KMS-11 (cell line): ENCODE measurements around the gene IGLL5.

ENCODE experiments used
- H2AFZ ChIP-seq: fragments of 200-600 bp; sonication (generic); 2 replicates; pipeline ENCODE4 v1.6.1; 2016; ENCODE audit warnings: antibody characterized with exemption, mixed run types, low read depth
- H3K27ac ChIP-seq: fragments of 200-600 bp; sonication (generic); 2 replicates; pipeline ENCODE4 v1.6.1; 2016; ENCODE audit warnings: mild to moderate bottlenecking, mixed run types
- H3K27me3 ChIP-seq: fragments of 200-600 bp; sonication (generic); 2 replicates; pipeline ENCODE4 v1.6.1; 2017; ENCODE audit warnings: mild to moderate bottlenecking, low read depth, mixed run types, moderate library complexity; ENCODE audit not compliant: insufficient read depth
- H3K36me3 ChIP-seq: fragments of 200-600 bp; sonication (generic); 2 replicates; pipeline ENCODE4 v1.6.1; 2017; ENCODE audit warnings: mild to moderate bottlenecking, mixed run types; ENCODE audit not compliant: insufficient read depth
- H3K4me1 ChIP-seq: fragments of 200-600 bp; sonication (generic); 2 replicates; pipeline ENCODE4 v1.6.1; 2016; ENCODE audit warnings: mild to moderate bottlenecking, low read depth, mixed run types; ENCODE audit not compliant: poor library complexity, severe bottlenecking
- H3K4me2 ChIP-seq: fragments of 200-600 bp; sonication (generic); 2 replicates; pipeline ENCODE4 v1.7.0; 2016; ENCODE audit warnings: mild to moderate bottlenecking, mixed run types
- H3K4me3 ChIP-seq: fragments of 200-600 bp; sonication (generic); IDR thresholded peaks from 2 replicates; pipeline ENCODE4 v1.6.1; 2017; ENCODE audit warnings: low read depth, low read length, mixed read lengths; ENCODE audit not compliant: insufficient read depth
- H3K79me2 ChIP-seq: fragments of 200-600 bp; sonication (generic); 2 replicates; pipeline ENCODE4 v1.6.1; 2016; ENCODE audit warnings: low read depth, mixed run types; ENCODE audit not compliant: insufficient read depth
- H3K9ac ChIP-seq: fragments of 200-600 bp; sonication (generic); 2 replicates; pipeline ENCODE4 v1.6.1; 2016; ENCODE audit warnings: mild to moderate bottlenecking, mixed run types
- H4K20me1 ChIP-seq: fragments of 200-600 bp; sonication (generic); 2 replicates; pipeline ENCODE4 v1.6.1; 2016; ENCODE audit warnings: mild to moderate bottlenecking, mixed run types; ENCODE audit not compliant: insufficient read depth
- TF ChIP-seq, protein P1 (sequence below): fragments of 200-600 bp; sonication (generic); conservative IDR thresholded peaks from 2 replicates; pipeline ENCODE4 v1.6.1; 2017; ENCODE audit warnings: low read depth, mild to moderate bottlenecking, antibody characterized with exemption, low read length, moderate library complexity, mixed read lengths

Gene IGLL5

DNA sequence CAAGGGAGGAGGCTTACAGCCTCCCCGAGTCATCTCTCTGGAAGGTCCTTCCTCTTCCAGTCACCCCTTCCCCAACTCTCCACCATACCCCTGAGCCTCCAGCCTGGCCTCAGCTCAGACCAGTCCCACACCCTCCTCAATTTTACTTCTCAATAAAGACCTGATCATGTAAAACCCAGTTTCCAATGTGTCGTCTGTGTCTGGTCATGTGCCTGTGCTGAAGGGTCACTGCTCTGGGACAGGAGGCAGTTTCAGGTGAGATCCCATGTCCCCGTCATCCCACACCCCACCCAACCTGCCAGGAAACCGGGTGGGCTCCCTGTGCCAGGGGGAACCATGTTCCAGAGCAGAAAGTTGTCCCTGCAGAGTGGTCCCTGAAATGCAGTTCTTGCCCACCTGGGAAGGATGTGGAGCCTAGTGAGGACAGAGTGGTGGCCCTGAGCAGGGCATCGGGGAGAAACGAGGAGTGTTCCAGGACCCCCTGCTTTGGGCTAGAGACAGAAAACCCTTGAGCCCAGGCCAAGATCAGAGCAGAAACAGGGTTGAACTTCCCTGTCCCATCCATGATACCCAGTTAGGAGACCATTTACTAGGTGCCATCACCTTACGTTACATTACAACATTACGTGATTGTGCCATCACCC lies 19.4 kb downstream of the IGLL5 start:
- no peak overlapping the region for H3K27ac ChIP-seq
- no peak overlapping the region for H3K4me2 ChIP-seq
- no peaks in the 10 kb centered on the region for H3K36me3 ChIP-seq
- TF ChIP-seq, protein P1, sequence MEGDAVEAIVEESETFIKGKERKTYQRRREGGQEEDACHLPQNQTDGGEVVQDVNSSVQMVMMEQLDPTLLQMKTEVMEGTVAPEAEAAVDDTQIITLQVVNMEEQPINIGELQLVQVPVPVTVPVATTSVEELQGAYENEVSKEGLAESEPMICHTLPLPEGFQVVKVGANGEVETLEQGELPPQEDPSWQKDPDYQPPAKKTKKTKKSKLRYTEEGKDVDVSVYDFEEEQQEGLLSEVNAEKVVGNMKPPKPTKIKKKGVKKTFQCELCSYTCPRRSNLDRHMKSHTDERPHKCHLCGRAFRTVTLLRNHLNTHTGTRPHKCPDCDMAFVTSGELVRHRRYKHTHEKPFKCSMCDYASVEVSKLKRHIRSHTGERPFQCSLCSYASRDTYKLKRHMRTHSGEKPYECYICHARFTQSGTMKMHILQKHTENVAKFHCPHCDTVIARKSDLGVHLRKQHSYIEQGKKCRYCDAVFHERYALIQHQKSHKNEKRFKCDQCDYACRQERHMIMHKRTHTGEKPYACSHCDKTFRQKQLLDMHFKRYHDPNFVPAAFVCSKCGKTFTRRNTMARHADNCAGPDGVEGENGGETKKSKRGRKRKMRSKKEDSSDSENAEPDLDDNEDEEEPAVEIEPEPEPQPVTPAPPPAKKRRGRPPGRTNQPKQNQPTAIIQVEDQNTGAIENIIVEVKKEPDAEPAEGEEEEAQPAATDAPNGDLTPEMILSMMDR = no peak
- H3K27me3 ChIP-seq = no peaks in the 10 kb centered on the region
- H2AFZ ChIP-seq = no peak overlapping the region
- no peaks in the 10 kb centered on the region for H3K79me2 ChIP-seq
- H3K4me1 ChIP-seq = peaks cover 12% of the 10 kb centered on the region
- H3K9ac ChIP-seq = no peak overlapping the region
- no peak overlapping the region for H3K4me3 ChIP-seq
- no peaks in the 10 kb centered on the region for H4K20me1 ChIP-seq

DNA sequence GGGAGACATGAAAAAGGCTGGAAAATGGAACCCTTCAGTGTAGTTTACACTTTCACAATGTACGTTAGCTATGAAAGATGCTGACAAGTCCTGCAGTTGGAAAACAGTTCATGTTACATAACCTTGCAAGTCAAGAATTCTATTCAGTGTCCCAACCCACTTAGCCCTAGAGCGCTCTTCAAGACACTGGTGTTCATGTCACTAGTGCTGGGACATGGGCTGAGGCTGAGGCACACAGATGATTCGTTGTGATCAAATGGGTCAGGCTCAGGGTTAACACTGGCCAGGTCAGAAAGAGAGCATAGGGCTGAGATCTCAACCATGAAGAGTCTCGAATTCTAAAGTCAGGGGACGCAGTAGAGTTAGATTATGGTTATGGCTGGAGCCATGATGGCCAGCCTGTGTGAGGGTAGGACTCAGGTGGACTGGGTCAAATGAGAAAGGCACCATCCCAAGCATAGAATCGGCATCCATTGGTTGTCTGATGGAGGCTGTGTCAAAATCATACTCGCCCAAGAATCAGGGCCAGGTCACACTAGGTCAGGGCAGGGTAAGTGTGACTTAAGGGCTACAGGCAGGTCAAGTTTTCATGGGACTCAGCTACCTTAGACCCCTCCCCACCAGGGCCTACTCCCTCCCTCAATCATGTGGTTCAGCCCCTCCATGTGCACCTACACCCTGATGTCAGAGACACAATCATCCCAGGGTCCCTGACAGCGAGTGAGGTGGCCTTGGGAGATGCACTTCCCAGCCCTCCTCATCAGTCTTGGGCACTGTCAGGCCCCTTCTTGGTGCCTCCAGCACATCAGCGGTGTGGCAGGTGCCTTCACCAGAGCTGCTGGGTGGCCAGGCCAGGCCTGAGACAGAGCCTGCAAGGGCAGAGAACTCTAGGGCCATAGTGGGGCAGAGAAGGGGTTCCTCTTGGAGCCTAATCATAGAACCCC lies 20.2 kb downstream of the IGLL5 start:
- H4K20me1 ChIP-seq = no peaks in the 10 kb centered on the region
- TF ChIP-seq, protein P1 = no peak
- no peaks in the 10 kb centered on the region for H3K36me3 ChIP-seq
- H3K27ac ChIP-seq = no peak overlapping the region
- no peak overlapping the region for H2AFZ ChIP-seq
- no peak overlapping the region for H3K4me2 ChIP-seq
- H3K4me1 ChIP-seq = peaks cover 12% of the 10 kb centered on the region
- no peaks in the 10 kb centered on the region for H3K79me2 ChIP-seq
- no peak overlapping the region for H3K4me3 ChIP-seq
- no peaks in the 10 kb centered on the region for H3K27me3 ChIP-seq
- no peak overlapping the region for H3K9ac ChIP-seq

DNA sequence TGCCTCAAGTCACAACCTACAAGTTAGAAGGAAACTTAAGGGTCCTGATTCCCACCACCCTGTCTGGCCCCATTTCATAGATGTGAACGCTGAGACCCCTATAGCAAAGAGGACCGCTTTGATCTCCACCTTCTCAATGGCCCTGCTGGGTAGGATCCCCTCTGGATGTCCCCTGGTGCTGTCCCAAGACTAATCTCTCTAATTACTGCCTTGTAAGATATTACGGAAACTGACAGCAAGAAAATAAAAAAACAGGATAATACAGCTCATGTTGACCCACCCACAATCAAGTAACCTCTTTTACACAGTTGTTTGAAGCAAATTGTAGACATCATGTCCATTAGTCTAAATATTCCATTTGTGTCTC lies 20.9 kb downstream of the IGLL5 start:
- Histone ChIP-seq H4K20me1 (no peaks in the 10 kb centered on the region), H3K4me3 (no peak overlapping the region), H3K27ac (no peak overlapping the region), H2AFZ (no peak overlapping the region), H3K4me1 (peaks cover 8% of the 10 kb centered on the region), H3K27me3 (no peaks in the 10 kb centered on the region), H3K4me2 (no peak overlapping the region), H3K36me3 (no peaks in the 10 kb centered on the region), H3K79me2 (no peaks in the 10 kb centered on the region), H3K9ac (no peak overlapping the region)
- TF ChIP-seq, protein P1 = no peak

DNA sequence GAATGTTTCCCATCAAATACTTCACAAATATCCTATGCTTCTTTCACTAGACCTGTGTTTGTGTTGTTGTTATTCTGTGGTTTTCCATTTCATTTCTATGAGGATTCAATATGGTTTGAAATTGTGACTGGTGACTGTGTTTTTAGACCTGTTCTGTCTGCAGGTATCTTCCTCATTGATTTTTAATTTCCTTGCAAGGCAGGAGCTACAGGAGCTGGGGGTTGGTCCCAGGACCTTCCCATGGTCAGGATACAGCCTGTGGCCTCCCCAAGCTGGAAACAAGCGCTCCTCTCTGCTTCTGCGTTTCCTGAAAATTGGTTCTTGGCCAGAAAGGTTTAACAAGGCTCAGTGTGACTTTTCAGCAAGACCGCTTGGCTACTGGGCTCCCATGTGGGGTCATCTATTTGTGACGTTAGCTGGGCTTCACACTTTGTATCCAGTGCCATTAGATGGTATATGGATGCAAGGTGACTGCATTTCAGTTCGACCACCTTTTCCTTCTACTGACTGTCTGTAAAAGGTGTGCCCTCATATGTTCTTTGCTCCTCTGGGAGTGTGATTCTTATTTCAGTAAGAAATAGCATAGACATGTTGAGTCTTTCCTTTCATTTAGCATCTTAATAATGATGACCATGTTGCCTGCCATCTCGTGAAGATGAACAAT lies 21.5 kb downstream of the IGLL5 start:
- no peak overlapping the region for H3K9ac ChIP-seq
- H3K79me2 ChIP-seq = no peaks in the 10 kb centered on the region
- TF ChIP-seq, protein P1 = no peak
- no peaks in the 10 kb centered on the region for H3K27me3 ChIP-seq
- H3K4me3 ChIP-seq = no peak overlapping the region
- no peaks in the 10 kb centered on the region for H3K36me3 ChIP-seq
- H3K27ac ChIP-seq = no peak overlapping the region
- H3K4me1 ChIP-seq = peaks cover 6% of the 10 kb centered on the region
- no peak overlapping the region for H2AFZ ChIP-seq
- H4K20me1 ChIP-seq = no peaks in the 10 kb centered on the region
- H3K4me2 ChIP-seq = no peak overlapping the region
